ENCODE measurements around the gene KIRREL1. TPM values are rescaled to one million over a fixed set of nuclear protein-coding genes. Genes with fewer than 3 reads are reported as not detected.
A peak's percentile ranks its signal among the peaks of the same experiment; 100 is the strongest.
"Not testable (repeated sequence)": the region's sequence is repeated elsewhere in the genome, so short reads cannot be mapped to it uniquely, and the experiment has no call there.

KIRREL1 gene
- total RNA-seq, 2 donors from 2014 or later: 5.8 to 12.8 TPM

GRCh38 chr1:158121604-158122254 lies 128.3 kb downstream of the KIRREL1 start:
- peak; percentile 47 for DNase-seq
- no peaks in the 10 kb centered on the region for H3K9me3 ChIP-seq
- no peak overlapping the region for H3K4me3 ChIP-seq
- no peak overlapping the region for H3K9ac ChIP-seq (ENCODE audit: low read depth in 2 of 2, low read length in 2 of 2)
- no peaks in the 10 kb centered on the region for H3K27me3 ChIP-seq
- no peaks in the 10 kb centered on the region for H3K36me3 ChIP-seq
- H3K27ac ChIP-seq: no peak overlapping the region
- H3K4me1 ChIP-seq: peaks cover 7% of the 10 kb centered on the region
- peak; percentile 59 for TF ChIP-seq CTCF (IDR thresholded peaks at IDR 0.05)
- intact Hi-C loops (cut with DNase I): loop anchor here (2.0 to 10.0 kb wide), 2 partner anchors 157 to 537 kb away; no protein-coding TSS in a partner anchor

- intact Hi-C loops (cut with DNase I): loop anchor here (2.0 to 10.0 kb wide), 2 partner anchors 158 to 538 kb away; no protein-coding TSS in a partner anchor
- H3K4me3 ChIP-seq: no peak overlapping the region
- H3K27ac ChIP-seq: no peak overlapping the region
- H3K9me3 ChIP-seq: no peaks in the 10 kb centered on the region
- no peak for TF ChIP-seq CTCF (IDR thresholded peaks at IDR 0.05)
- no peak for DNase-seq
- H3K27me3 ChIP-seq: no peaks in the 10 kb centered on the region
- H3K4me1 ChIP-seq: peaks cover 6% of the 10 kb centered on the region
- H3K9ac ChIP-seq (ENCODE audit: low read depth in 2 of 2, low read length in 2 of 2): no peak overlapping the region
- no peaks in the 10 kb centered on the region for H3K36me3 ChIP-seq
These were observed 129.5 kb downstream of the KIRREL1 start for GRCh38 chr1:158122833-158123388.

GRCh38 chr1:158124034-158124433 lies 130.6 kb downstream of the KIRREL1 start:
- Histone ChIP-seq H3K27me3 (no peaks in the 10 kb centered on the region), H3K9me3 (no peaks in the 10 kb centered on the region), H3K4me3 (no peak overlapping the region), H3K9ac (ENCODE audit: low read depth in 2 of 2, low read length in 2 of 2) (no peak overlapping the region), H3K27ac (no peak overlapping the region), H3K4me1 (no peaks in the 10 kb centered on the region), H3K36me3 (no peaks in the 10 kb centered on the region)
- intact Hi-C loops (cut with DNase I): loop anchor here (2.0 to 10.0 kb wide), 2 partner anchors 243 to 539 kb away; no protein-coding TSS in a partner anchor
- TF ChIP-seq CTCF (IDR thresholded peaks at IDR 0.05): no peak
- no peak for DNase-seq

- no peak overlapping the region for H3K27ac ChIP-seq
- H3K9me3 ChIP-seq: no peaks in the 10 kb centered on the region
- H3K4me1 ChIP-seq: no peaks in the 10 kb centered on the region
- intact Hi-C loops (cut with DNase I): loop anchor here (2.0 to 10.0 kb wide), 3 partner anchors 33 to 540 kb away; no protein-coding TSS in a partner anchor
- peak; percentile 87 for TF ChIP-seq CTCF (IDR thresholded peaks at IDR 0.05)
- H3K9ac ChIP-seq (ENCODE audit: low read depth in 2 of 2, low read length in 2 of 2): no peak overlapping the region
- H3K27me3 ChIP-seq: no peaks in the 10 kb centered on the region
- no peaks in the 10 kb centered on the region for H3K36me3 ChIP-seq
- H3K4me3 ChIP-seq: no peak overlapping the region
- DNase-seq: peak; percentile 84
These were observed 131.6 kb downstream of the KIRREL1 start for GRCh38 chr1:158124999-158125398.

- Histone ChIP-seq H3K9me3 (no peaks in the 10 kb centered on the region), H3K36me3 (no peaks in the 10 kb centered on the region), H3K4me3 (no peak overlapping the region), H3K27me3 (no peaks in the 10 kb centered on the region), H3K9ac (ENCODE audit: low read depth in 2 of 2, low read length in 2 of 2) (no peak overlapping the region), H3K27ac (no peak overlapping the region), H3K4me1 (no peaks in the 10 kb centered on the region)
- TF ChIP-seq CTCF (IDR thresholded peaks at IDR 0.05): no peak
- DNase-seq: no peak
- intact Hi-C loops (cut with DNase I): loop anchor here (5.0 to 10.0 kb wide), 2 partner anchors 34 to 542 kb away; no protein-coding TSS in a partner anchor
These were observed 133.0 kb downstream of the KIRREL1 start for GRCh38 chr1:158126425-158126824.

GRCh38 chr1:158128531-158128930 lies 135.1 kb downstream of the KIRREL1 start:
- not testable (repeated sequence) for H3K27me3 ChIP-seq; H3K4me3 ChIP-seq; H3K4me1 ChIP-seq; DNase-seq; H3K36me3 ChIP-seq; H3K27ac ChIP-seq; H3K9ac ChIP-seq (ENCODE audit: low read depth in 2 of 2, low read length in 2 of 2); H3K9me3 ChIP-seq
- intact Hi-C loops (cut with DNase I): loop anchor here (5.0 to 10.0 kb wide), 2 partner anchors 36 to 544 kb away; no protein-coding TSS in a partner anchor

All from colonic mucosa (tissue), 4 donors.